ENCODE data around the gene NPDC1.

NPDC1 gene

DNA sequence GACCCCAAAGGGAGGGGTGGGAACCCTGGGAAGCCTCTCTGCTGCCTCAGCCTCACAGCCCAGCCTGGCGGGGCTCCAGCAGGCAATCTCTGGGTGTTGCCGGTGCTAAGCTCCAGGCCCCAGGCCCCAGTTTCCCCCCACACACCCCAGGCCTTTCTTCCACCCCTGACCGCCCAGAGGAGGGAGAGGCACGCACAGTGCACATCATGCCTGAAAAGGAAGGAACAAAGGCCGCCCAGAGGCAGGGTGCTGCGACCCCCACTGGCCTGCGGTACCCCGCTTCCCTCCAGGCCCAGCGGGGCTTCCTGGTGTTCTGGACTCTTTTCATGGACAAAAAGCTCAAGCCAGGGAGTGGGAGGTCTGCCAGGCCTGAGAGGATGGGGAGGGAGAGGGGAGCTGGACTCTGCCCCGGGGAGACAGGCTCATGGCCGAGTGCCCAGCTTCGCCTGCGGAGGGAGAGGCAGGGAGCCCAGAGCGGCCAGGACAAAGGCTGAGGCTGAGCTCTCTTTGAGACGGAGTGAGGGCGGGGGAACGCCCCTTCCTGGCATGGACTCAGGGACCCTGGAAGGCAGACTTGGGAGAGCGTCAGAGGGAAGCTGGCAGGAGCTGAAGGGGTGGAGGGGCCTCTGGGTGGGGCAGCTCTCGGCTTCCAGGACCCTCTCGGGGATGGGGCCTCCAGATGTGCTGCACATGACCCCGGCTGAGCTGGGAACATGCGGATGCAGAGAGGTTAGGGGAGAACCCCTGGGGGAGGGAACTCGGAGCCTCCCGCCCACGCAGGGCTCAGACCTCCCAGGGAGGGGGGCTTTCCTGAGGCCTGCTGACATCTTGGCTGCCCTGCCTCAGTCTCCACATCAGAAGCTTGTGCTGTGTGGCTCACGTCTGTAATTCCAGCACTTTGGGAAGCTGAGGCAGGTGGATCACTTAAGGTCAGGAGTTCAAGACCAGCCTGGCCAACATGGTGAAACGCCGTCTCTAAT lies 9.7 kb upstream of the NPDC1 start:
- DNase-seq, result no peak

DNA sequence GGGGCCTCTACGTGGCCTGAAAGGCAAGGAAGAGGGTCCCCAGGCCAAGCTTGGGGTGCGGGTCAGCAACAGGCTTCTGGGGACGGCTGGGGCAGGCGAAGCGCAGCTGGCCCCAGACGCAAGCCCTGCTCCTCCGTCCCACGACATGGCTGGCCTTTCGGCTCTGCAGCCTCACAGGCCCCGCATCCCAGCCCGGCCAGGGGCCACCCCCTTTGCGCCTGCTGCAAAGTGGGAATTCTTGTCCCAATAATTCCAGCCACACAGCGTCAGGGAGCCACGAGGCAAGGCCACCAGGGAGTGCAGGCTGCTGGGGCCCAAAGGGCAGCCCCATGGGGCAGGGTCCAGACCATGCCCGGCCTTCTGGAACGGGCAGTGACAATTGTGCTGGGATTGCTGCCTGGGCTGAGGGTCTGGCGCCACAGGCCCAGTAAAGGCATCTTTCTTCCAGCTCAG lies 9.0 kb upstream of the NPDC1 start:
- no peak for DNase-seq

DNA sequence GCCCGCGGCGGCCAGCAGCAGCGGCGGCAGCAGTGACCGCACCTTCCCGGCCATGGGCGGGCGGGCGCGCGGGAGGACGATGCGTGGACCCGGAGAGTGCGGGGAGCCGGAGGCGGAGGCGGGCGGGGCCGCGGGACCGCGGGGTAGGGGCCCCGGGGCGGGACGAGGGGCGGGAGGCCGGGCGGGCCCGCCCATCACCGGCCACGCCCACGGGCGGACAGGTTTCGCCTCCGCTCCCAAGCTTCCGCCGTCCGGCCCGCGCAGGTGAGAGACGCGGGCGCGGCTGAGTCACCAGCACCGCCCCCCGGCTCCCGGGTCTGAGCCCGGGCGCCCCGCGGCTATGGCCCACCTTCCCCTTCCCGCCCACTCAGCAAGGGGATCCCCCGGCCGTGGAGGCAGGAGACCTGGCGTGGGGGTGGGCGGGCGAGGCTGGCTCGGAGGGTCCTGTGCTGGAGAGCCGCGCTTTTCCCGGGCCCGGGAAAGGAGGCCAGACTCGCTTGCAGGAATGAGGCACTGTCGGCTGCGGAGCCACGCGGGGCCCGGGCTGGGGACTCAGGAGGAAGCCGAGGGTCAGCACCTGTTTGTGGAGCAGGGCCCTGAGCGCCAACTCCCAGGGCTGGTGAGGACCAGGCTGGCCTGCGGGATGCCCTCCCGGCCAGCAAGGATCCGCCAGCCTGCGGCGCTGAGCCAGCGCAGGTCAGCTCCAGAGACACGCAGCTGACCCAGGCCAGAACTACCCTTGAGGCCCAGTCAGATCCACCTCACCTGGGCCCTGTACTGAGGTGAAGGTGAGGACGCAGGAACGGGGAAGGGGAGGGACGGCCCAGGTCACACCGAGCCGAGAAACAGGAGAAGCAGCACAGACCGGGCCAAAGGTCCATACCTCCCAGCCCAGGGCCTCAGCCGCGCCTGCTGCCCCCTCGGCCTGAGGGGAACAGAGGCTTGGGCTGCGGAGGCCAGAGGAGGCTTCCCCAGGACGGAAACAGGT lies 8.3 kb upstream of the NPDC1 start, which contains the start of gene ENTPD2:
Gene ENTPD2 (minus strand): TSS at position 118 of the 988 bp plus-strand sequence. CDS start 64 bp downstream, at position 54.
- peak in 1 of 2 experiments; percentile 9 for DNase-seq

DNA sequence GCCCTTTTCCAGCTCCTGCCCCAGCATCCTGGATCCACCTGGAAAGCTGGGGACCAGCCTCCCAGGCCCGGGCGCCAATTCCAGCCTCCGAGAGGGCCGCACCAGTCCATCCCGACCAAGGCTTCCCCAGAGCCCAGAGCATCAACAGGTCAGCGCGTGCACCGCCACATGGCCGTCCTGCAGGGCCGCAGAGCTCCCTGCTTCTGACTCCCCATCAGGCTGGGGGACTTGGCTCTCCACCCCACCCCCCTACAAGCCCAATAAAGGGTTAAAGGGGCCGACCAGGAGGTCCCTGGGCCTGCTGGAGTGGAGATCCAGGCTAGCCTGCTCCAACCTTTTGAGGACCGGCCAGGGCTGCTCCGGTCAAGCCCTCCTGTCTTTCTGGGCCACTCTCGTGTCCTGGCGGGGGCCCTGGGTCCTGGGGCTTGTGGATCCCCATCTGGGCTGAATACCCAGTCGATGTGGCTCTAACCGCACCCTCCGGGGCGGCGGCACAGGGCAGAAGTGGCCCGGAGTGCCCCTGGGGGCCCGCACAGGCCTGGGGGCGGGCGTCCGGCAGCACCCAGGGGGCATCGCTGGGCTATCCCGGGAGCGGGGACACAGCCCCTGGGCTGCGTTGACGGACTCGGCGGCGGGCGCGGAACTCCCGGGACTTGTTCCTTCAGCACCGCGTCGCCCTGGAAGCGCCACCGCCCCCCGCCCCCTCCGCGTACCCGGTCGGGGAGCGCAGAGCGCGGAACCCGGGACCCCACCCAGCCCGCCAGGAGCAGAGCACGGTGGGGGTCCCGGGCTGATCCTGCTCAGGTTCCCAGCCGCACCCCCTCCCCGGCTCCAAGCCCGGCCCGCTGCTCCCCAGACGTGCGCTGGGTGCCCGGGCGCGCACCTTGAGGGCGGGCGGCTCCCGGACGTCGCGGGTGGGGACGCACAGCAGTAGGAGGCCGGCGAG lies 7.3 kb upstream of the NPDC1 start:
- DNase-seq, result no peak

DNA sequence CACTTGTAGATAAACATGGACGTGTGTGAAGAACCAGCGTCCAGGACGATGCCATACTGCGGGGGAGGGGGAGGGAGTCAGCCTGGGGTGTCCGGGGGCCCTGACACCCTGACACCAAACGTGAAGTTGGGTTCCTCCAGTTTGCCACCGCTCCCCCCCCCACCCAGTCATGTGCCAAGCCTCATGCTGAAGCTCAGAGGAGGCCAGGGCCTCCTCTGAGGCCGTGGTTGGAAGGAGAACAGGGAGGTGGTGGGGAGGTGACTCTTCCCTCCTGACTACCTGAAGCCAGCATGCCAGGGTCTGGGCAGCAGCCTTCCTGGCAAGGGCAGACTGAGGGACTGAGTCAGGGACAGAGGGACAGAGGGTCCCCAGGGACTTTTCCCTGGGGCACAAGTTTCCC lies 6.3 kb upstream of the NPDC1 start:
- DNase-seq, result no peak

DNA sequence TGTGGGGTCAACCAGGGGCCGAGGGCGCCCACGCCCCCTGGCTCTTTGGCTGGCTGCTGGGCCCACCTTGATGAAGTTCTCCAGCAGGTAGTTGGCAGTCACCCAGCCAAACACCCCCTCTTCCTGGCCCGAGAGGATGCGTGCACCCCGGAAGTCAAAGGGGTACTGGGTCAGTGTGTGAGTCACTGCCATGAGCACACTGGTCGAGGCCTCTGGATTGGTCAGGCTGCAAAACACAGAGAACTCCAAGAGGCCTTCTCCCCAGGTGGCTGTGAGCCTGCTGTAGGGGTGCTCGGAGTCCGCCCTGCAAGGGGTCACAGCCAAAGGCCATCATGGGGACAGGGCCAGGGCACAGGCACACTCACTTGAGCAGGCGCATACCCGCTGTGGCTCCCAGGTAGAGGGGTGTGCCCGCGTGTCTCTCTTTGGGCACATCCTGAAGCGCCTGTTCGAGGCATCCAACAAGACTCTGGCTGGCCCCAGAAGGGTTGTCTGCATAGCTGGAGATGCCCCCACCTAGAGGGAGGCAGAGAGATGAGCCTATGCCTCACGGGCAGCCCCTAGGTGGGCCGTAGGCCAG lies 5.3 kb upstream of the NPDC1 start:
- no peak for DNase-seq

DNA sequence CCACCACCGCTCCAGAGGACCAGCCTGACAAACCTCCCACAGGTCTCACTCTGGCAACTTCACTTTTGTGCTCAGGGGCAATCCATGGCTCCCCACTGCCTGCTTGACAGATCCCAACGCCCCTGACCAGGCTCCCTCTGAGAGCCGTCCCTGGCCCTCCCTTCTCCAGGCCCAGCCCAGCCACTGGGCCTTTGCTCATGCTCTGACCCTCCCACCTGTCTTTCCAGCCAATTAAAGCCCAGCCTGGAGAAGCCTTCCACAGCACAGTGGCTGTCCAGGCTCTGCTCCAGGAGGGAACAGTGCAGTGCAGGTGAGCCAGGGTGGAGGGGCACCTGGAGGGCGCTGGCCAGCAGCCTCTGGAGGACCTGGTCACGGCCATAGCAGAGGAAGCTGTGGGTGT lies 4.6 kb upstream of the NPDC1 start:
- DNase-seq, result no peak

DNA sequence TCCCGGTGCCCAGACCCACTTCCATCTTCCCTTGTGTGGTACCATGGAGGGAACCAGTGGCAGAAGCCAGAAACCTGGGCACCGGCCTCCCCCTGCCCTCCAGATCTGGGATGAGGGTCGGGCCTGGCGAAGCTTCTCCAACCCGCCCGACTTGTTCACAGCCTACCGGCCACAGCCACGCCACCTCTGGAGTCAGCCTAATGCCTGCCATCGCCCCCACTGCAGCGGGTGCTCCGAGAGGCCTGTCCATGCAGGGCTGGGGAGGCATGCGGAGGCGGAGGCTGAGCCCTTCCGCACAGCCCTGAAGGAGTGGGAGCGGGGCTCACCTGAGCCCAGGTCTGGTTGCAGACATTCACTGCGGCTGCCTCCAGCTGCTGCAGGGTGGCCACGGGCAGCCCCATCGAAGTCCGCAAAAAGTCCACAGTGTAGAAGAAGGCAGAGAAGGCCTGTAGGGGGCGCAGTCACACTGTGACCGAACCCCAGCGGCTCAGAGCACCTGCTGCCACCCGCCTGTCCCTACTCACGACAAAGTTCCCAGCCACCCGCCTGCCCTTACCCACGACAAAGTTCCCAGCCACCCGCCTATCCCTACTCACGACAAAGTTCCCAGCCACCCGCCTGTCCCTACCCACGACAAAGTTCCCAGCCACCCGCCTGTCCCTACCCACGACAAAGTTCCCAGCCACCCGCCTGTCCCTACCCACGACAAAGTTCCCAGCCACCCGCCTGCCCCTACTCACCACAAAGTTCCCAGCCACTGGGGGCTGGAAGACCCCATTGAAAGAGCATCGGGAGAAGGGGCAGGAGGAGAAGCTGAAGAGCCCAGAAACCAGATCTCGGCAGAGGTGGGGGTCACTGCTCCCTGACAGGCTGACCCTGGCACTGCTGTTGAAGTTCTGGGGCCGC lies 3.8 kb upstream of the NPDC1 start:
- DNase-seq, result peak; percentile 26 to 67

DNA sequence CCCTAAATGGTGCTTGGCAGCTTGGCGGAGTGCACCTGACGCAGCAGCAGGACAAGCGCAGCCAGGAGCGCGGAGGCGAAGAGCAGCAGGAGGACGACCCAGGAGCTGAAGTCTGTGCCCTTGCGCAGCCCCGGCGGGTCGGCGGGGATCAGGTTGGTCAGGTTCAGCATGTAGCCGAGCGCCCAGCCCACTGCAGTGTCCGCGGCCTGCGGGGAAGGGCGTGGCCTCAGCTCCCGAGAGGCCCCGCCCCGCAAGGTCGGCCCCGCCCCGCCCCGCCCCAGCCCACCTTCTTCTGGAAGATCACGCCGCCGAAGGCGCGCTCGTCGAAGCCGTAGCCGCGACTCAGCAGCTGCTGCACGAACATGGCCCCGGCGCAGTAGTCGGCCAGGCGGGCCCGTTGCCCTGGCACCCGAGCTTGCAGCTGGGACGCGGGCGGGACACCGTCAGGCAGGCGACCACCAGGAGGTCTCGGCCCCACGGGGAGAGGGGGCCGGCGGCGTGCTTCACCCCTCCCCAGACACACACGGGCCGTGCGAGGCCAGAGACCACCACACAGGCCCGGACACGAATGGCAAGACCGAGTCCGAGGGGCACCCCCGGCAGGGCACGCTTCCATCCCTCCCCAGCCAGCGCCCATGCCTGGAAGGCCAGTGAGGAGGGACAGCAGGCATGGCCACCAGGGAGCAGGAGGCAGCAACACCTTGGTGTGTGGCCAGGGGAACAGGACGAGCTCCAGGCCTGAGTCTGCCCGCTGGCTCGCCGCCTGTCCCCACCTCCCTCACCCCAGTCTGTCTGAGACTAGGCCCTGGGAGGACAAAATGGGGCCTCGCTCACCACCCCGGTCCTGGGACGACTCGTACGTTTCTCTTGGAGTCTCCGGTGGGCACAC lies 2.9 kb upstream of the NPDC1 start:
- DNase-seq, result no peak

DNA sequence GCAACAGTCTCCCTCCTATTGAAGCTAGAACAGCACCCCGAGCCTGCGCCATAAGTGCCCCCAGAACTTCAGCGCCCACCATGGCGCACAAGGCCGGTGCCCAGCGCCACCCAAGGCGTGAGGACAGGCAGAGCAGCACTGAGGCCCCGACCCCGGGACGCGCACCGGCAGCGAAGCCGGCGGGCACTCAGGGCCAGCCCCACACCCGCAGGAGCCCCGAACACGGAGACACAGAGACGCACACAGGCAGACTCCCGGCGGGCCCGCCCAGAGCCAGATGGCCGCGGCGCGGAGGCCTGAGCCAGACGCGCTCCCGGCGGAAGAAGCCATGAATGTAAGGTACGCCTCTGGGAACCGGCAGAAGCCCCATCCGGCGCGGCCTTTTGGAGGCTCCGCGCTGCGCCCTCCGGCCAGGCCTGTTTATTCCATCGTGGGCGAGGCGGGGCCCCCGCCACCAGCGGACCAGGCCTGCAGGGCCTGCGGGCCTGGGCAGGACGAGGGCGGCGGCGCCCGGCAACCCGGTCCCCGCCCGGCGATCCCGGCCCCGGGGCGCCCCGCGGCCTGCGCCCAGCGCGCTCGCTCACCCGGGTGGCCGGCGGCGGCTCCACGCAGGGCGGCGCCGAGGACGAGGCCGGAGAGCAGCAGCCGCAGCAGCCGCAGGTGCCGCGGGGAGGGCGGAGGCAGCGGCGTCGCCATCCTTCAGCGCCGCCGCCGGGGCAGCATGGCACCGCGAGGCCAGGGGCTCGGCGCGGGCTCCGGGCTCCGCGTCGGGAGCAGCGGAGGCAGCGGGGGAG lies 486 bp downstream of the NPDC1 start:
- no peak for DNase-seq

DNA sequence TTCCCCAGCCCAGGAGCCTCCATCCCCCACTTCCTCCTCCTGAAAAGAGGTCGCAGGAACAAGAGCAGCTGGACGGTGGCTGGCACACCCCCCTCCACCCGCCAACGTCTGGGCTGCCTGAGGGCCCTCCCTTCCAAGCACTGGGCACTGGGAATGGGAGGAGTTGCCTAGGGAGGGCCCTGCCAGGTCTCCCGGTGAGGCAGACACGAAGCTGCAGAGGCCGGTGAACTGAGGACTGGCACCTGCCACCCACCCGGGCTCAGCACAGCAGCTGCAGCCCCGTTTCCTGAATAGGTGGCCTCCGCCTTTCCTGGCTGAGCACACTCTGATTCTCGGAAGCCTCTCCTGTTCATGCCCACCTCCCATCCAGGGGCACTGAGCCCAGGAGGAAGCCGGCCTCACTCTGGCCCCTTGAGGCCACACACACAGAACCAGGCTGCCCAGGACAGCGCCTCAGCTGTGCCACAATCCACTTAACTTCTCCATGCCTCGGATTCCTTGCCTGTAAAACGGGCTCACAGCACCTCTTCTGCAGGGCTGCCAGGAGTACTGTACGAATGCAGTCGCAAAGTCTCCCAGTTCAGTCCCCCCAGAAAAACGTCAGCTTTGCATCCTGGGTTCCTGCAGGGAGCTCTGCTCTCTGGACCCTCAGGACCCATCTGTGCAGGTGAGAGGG lies 1.3 kb downstream of the NPDC1 start:
- DNase-seq, result no peak

DNA sequence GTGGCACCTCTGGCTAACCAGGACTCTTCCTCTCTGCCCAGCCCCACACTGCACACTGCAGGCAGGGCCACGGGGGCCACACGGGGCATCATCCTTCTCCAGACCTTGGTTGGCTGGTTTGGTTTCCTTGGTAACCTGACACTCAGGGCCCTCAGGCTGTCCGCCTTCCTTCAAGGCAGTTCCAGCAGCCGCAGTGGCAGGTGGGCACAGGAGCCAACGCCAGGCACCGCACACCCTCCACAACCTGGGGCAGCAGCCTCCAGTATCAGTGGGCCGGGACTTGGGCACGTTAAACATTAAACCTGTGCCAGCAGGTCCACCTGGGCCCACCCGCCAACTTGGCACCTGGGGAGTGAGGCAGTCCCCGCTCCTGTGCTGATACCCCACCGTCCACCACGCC lies 1.9 kb downstream of the NPDC1 start:
- no peak for DNase-seq

DNA sequence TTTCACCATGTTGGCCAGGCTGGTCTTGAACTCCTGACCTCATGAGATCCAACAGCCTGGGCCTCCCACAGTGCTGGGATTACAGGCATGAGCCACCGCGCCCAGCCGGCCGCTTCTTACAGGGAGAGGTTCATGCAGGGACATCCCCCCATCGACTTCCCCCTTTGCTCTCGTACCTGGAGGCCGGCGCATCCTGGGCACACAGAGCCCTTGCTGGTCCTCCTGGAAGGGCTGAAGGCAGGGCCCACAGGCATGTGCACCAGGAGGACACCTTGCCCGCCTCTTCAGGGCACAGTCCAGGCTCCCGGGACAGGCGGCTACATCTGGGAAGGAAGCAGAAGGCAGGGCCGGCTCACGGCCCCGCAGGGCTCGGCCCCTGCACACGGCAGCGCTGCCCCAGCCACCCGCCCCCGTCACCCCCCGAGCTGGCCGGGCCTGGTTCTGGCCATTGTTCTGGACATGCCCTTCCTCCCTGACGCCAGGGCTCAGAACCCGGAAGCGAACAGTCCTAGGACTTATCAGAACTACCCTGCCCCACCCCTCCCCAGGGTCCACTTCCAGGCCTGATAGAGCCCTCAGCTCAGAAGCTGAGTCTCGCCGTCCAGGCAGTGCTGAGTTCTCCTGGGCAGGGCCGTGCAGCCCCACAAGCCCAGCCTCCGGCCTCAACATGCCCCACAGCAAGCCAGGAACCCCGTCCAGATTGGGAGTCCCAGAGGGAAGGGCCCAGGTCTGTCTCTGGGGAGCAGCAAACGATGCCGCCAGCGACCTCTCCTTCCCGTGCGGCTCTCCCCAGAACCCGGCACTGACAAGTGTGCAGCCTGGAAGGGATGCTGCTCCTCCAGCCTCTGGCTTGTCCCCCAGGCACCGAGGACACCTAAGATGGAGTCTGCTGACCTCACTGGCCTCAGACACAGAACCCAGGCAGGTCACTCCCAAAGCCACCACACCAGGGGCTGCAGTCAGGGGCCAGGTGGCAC lies 2.9 kb downstream of the NPDC1 start:
- no peak for DNase-seq

DNA sequence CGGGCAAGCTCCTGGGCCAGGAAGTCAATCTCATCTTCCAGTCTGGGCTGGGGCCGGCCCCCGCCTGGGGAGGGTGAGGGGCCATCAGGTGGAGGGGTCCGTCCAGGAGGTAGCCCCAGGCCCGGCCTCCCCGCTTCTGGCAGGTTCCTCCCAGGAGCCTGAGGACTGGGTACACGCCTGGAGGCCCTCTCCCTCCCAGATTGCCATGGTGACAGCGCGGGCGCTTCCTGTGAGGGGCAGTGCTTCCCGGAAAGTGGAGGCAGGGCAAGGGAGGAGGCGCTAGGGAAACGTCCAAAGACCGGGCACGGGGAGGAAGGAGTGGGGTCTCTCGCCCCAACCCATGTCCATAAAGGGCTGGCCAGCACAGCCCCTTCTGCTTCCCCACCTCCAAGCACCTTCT lies 4.9 kb downstream of the NPDC1 start:
- DNase-seq, result no peak

DNA sequence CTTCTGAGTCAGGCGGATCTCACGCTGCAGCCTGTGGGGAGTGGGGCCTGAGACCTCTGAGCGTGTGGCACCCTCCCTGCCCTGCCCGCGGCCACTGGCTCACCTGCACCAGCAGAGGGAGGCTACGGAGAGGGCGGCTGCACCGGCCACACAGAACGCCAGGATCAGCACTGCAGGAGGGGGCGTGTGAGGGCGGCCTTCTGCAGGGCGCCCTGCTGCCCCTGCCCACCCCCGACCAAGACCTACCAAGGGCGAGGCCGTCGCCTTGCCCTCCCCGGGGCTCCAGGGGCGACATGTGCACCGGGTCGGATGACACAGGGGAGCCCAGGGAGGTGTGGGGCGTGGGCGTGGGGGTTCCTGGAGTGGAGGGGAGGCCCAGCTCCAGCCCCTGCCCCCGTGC lies 5.4 kb downstream of the NPDC1 start:
- DNase-seq, result no peak

DNA sequence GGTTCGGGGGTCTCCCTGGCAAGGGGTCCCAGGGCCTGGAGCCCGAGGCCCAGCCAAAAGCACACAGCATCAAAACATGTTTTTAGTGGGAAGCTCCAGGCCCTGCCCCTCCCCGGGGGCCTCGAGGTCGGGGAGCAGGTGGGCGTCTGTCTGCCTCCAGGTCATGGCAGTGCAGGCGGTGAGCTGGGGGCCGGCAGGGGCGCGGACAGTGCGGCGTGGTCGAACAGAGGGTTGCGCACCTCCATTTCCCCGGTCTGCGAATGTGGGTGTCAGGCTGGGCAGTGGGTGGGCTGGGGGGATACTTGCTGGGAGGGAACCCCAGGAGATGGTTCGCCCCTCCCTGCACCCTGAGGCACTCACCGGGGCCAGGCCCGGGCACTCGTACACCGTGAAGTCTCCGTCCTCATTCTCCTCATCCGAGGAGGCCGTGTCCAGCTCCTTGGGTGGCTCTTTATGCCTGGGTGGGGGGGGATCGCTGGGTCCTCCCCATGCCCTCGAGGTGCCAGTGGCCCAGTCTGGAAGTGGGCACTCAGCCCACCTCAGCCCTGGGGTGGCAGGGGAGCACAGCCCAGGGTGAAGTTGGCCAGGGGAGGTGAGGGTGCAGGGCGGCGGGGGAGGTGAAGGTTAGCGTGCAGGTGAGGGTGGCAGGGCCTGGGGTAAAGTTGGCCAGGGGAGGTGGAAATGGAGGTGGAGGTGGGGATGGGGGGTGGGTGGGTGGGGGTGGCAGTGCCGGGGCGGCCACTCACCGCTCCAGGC lies 6.2 kb downstream of the NPDC1 start:
- DNase-seq, result no peak

Measured in NCI-H1930 (cell line).